Spleen (tissue), 7 donors: ENCODE results near the gene SERPINA9.

Experiments
- POLR2A ChIP-seq, 3 donors: fragments of 450-650 bp; IDR thresholded peaks; one replicate each; pipeline ENCODE4 v1.5.1; 2017; ENCODE audit warnings: antibody characterized with exemption in 3 of 3, mild to moderate bottlenecking in 1 of 3
- POLR2AphosphoS5 ChIP-seq, 3 donors: sonication (generic); formaldehyde crosslinking; IDR thresholded peaks; one replicate each; pipeline ENCODE4 v1.5.1; 2017; ENCODE audit warnings: antibody characterized with exemption in 3 of 3
- TF ChIP-seq, protein P1 (sequence below), 11 experiments: fragments of 200-600 bp in 7 of 11; fragments of 450-650 bp in 4 of 11; sonication (generic) in 4 of 11; IDR thresholded peaks in 8 of 11; conservative IDR thresholded peaks in 3 of 11; 1 replicate in 7 of 11; 2 replicates in 4 of 11; pipeline versions ENCODE4 v1.4.0 to v1.8.0; 2016 to 2021; ENCODE audit warnings: antibody characterized with exemption in 11 of 11, inconsistent platforms in 4 of 11, mild to moderate bottlenecking in 1 of 11
- donor health status: DM: no; HTN: no; CAD: no; lungs with moderate emphysema.
- donor health status: DM: no; HTN: no; CAD: no.
- donor health status: DM: no; HTN: no; CAD: no.

DNA sequence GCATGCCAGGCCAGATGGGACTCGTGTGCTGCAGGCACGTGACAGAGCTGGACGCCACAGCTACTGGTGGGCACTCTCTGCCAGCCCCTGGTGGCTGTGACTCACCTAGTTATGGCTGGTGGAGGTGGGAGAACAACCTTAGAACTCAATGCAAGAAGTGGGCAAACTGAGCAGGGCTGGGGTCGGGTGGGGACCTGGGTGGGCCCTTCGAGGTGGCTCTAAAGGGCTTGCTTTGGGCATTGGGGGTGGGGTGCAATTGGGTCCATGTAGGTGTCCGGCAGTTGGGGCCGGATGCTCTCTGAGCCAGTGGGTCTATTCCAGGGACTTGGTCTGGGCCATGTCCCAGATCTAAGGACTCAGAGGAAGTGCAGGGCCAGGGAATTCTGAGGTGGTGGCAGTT lies 38.4 kb upstream of the SERPINA9 start:
- TF ChIP-seq, protein P1, sequence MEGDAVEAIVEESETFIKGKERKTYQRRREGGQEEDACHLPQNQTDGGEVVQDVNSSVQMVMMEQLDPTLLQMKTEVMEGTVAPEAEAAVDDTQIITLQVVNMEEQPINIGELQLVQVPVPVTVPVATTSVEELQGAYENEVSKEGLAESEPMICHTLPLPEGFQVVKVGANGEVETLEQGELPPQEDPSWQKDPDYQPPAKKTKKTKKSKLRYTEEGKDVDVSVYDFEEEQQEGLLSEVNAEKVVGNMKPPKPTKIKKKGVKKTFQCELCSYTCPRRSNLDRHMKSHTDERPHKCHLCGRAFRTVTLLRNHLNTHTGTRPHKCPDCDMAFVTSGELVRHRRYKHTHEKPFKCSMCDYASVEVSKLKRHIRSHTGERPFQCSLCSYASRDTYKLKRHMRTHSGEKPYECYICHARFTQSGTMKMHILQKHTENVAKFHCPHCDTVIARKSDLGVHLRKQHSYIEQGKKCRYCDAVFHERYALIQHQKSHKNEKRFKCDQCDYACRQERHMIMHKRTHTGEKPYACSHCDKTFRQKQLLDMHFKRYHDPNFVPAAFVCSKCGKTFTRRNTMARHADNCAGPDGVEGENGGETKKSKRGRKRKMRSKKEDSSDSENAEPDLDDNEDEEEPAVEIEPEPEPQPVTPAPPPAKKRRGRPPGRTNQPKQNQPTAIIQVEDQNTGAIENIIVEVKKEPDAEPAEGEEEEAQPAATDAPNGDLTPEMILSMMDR (IDR thresholded peaks at IDR 0.05 in 8 of 11, conservative IDR thresholded peaks at IDR 0.05 in 3 of 11) = no peak
- TF ChIP-seq POLR2A (IDR thresholded peaks at IDR 0.05) = no peak
- no peak for TF ChIP-seq POLR2AphosphoS5 (IDR thresholded peaks at IDR 0.05)
